ENCODE data around the gene CTSF. TPM values are rescaled to one million over a fixed set of nuclear protein-coding genes. Genes with fewer than 3 reads are reported as not detected.

The CTSF gene
- total RNA-seq, 1 experiment from 2014 or later = 3.7 TPM

DNA sequence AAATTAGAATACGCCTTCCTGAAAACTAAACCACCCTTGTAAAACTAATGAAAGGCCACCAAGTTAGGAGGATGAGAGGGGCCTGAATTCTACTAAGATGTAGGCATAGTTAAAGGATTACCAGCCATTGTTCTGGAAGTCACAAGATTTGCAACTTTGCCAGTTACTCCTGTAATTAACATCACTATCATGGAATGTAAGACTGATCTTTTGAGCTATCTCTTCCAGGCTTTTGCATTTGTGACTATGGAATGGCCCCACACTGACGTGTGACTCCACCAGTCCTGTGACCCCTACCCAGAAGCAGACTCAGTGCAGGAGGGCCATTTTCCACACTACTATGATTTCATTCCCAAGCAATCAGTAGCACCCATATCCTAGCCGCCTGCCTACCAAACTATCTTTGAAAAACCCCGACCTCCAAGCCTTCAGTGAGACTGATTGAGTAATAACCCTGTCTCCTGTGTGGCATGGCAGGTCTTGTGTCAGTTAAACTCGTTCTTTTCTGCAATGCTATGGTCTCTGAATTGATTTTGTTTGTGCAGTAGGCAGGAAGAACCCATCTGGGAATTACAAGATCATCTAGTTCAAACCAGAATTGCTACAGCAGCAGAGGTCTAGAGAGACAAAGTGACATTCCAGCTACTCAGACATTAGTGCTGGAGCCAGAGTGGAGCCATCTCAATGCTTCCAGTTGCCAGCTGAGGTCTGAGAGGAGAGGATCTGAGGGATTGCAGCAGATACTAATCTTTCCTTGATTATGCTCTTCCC, 1.9 kb upstream of the CTSF start:
- BruUV-seq (replicated peaks) = no TSS peak
- no peak for DNase-seq (ENCODE audit: low spot score)
- Histone ChIP-seq H3K27me3 (replicated peaks; ENCODE audit: insufficient read depth, low read depth, low read length, poor library complexity) (no peaks in the 10 kb centered on the region), H3K36me3 (ENCODE audit: insufficient read depth, low read length, poor library complexity, severe bottlenecking) (no peaks in the 10 kb centered on the region), H3K9me3 (ENCODE audit: low read depth, low read length, poor library complexity, severe bottlenecking) (no peaks in the 10 kb centered on the region), H3K27ac (ENCODE audit: low read depth, low read length, poor library complexity, severe bottlenecking) (no peak overlapping the region), H3K4me3 (ENCODE audit: low read depth, low read length, poor library complexity, severe bottlenecking) (no peak overlapping the region), H3K4me1 (ENCODE audit: insufficient read depth, low read length, poor library complexity, severe bottlenecking) (peaks cover 5% of the 10 kb centered on the region)
- intact Hi-C loops (cut with micrococcal nuclease; ENCODE audit: unreplicated experiment) = no loop called here
- no peak for TF ChIP-seq EZH2 (IDR thresholded peaks at IDR 0.05; ENCODE audit: borderline replicate concordance, low read depth, low read length, poor library complexity, severe bottlenecking)
- TF ChIP-seq, protein P1, sequence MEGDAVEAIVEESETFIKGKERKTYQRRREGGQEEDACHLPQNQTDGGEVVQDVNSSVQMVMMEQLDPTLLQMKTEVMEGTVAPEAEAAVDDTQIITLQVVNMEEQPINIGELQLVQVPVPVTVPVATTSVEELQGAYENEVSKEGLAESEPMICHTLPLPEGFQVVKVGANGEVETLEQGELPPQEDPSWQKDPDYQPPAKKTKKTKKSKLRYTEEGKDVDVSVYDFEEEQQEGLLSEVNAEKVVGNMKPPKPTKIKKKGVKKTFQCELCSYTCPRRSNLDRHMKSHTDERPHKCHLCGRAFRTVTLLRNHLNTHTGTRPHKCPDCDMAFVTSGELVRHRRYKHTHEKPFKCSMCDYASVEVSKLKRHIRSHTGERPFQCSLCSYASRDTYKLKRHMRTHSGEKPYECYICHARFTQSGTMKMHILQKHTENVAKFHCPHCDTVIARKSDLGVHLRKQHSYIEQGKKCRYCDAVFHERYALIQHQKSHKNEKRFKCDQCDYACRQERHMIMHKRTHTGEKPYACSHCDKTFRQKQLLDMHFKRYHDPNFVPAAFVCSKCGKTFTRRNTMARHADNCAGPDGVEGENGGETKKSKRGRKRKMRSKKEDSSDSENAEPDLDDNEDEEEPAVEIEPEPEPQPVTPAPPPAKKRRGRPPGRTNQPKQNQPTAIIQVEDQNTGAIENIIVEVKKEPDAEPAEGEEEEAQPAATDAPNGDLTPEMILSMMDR (conservative IDR thresholded peaks at IDR 0.05; ENCODE audit: low read depth, low read length) = no peak
- CTCF ChIA-PET = no interaction called here
- POLR2A ChIA-PET (ENCODE audit: low non-redundant PET) = no interaction called here

DNA sequence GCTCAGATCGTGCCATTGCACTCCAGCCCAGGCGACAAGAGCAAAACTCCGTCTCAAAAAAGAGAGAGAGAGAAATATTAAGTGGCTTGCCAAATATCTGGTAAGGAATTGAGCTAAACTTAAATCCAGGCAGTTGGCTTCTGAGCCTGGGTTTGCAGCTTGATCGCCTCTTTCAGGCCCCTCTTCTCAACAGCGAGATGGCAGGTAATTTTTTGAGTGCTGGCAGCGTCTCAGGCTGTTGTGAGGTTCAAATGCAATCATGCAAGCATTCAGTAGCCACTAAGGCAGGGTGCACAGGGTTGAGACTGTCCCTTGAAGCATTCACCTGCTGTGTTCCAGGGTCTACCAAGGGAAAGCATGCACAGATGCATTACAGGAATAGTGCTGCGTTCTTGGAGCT, 670 bp upstream of the CTSF start:
- no peak for DNase-seq (ENCODE audit: low spot score)
- no peaks in the 10 kb centered on the region for H3K27me3 ChIP-seq (replicated peaks; ENCODE audit: insufficient read depth, low read depth, low read length, poor library complexity)
- H3K36me3 ChIP-seq (ENCODE audit: insufficient read depth, low read length, poor library complexity, severe bottlenecking) = no peaks in the 10 kb centered on the region
- no peak overlapping the region for H3K4me3 ChIP-seq (ENCODE audit: low read depth, low read length, poor library complexity, severe bottlenecking)
- no peak for TF ChIP-seq EZH2 (IDR thresholded peaks at IDR 0.05; ENCODE audit: borderline replicate concordance, low read depth, low read length, poor library complexity, severe bottlenecking)
- TF ChIP-seq, protein P1 (conservative IDR thresholded peaks at IDR 0.05; ENCODE audit: low read depth, low read length) = no peak
- BruUV-seq (replicated peaks) = no TSS peak
- CTCF ChIA-PET = no interaction called here
- intact Hi-C loops (cut with micrococcal nuclease; ENCODE audit: unreplicated experiment) = no loop called here
- H3K27ac ChIP-seq (ENCODE audit: low read depth, low read length, poor library complexity, severe bottlenecking) = no peak overlapping the region
- peaks cover 5% of the 10 kb centered on the region for H3K4me1 ChIP-seq (ENCODE audit: insufficient read depth, low read length, poor library complexity, severe bottlenecking)
- H3K9me3 ChIP-seq (ENCODE audit: low read depth, low read length, poor library complexity, severe bottlenecking) = no peaks in the 10 kb centered on the region
- POLR2A ChIA-PET (ENCODE audit: low non-redundant PET) = interaction anchor here (0.6 kb wide), 1 partner anchor 15 kb away, joined by 6 read pairs; no protein-coding TSS in a partner anchor

DNA sequence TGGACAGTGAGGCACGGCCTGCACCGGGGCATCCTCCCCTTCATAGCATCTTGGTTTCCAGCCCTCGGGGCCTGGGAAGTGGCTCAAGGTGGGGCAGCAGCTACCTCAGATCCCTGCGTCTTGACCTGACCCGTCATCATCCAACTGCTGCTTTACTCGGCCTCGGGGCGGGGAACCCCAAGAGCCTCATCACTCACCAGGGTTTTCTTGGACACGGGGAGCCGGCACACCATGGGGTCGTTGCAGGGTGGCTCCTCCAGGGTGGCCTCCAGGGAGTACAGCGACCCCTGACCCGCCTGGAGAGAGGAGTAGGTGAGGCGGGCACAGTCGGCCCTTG, 651 bp downstream of the CTSF start:
- peak overlapping the region; percentile 54 for H3K4me3 ChIP-seq (ENCODE audit: low read depth, low read length, poor library complexity, severe bottlenecking)
- H3K27ac ChIP-seq (ENCODE audit: low read depth, low read length, poor library complexity, severe bottlenecking) = no peak overlapping the region
- H3K36me3 ChIP-seq (ENCODE audit: insufficient read depth, low read length, poor library complexity, severe bottlenecking) = no peaks in the 10 kb centered on the region
- ChIA-PET POLR2A (ENCODE audit: low non-redundant PET) (no interaction called here), CTCF (no interaction called here)
- TF ChIP-seq, protein P1 (conservative IDR thresholded peaks at IDR 0.05; ENCODE audit: low read depth, low read length) = no peak
- no peak for TF ChIP-seq EZH2 (IDR thresholded peaks at IDR 0.05; ENCODE audit: borderline replicate concordance, low read depth, low read length, poor library complexity, severe bottlenecking)
- H3K27me3 ChIP-seq (replicated peaks; ENCODE audit: insufficient read depth, low read depth, low read length, poor library complexity) = no peaks in the 10 kb centered on the region
- BruUV-seq (replicated peaks) = no TSS peak
- H3K4me1 ChIP-seq (ENCODE audit: insufficient read depth, low read length, poor library complexity, severe bottlenecking) = peaks cover 5% of the 10 kb centered on the region
- no peak for DNase-seq (ENCODE audit: low spot score)
- no peaks in the 10 kb centered on the region for H3K9me3 ChIP-seq (ENCODE audit: low read depth, low read length, poor library complexity, severe bottlenecking)
- intact Hi-C loops (cut with micrococcal nuclease; ENCODE audit: unreplicated experiment) = no loop called here
